ENCODE measurements around the gene ZNF778.

ZNF778 gene
- 11.4 to 42.0 (median 25.5) reads per million in 9 experiments for total RNA-seq

GRCh38 chr16:89217388-89218191 lies at the start of gene ZNF778:
ZNF778 (plus strand) TSS chr16:89217703; CDS start chr16:89221128, 3,425 bp downstream.
- Mint-ChIP-seq H3K4me1 (ENCODE audit: low read depth in 2 of 2) (peaks cover 17 to 25% of the 10 kb centered on the region in 2 donors), H3K36me3 (ENCODE audit: insufficient read depth) (peaks cover 22% of the 10 kb centered on the region), H3K27me3 (no peaks in the 10 kb centered on the region), H3K9me3 (no peaks in the 10 kb centered on the region), H3K4me3 (peak within 1 kb of the TSS; percentile 92 to 93), H3K27ac (peak within 1 kb of the TSS; percentile 95 to 97)
- DNase-seq, result peak; percentile 72 to 75 (median 72)
- ATAC-seq (replicated peaks), result peak; percentile 82

DNA sequence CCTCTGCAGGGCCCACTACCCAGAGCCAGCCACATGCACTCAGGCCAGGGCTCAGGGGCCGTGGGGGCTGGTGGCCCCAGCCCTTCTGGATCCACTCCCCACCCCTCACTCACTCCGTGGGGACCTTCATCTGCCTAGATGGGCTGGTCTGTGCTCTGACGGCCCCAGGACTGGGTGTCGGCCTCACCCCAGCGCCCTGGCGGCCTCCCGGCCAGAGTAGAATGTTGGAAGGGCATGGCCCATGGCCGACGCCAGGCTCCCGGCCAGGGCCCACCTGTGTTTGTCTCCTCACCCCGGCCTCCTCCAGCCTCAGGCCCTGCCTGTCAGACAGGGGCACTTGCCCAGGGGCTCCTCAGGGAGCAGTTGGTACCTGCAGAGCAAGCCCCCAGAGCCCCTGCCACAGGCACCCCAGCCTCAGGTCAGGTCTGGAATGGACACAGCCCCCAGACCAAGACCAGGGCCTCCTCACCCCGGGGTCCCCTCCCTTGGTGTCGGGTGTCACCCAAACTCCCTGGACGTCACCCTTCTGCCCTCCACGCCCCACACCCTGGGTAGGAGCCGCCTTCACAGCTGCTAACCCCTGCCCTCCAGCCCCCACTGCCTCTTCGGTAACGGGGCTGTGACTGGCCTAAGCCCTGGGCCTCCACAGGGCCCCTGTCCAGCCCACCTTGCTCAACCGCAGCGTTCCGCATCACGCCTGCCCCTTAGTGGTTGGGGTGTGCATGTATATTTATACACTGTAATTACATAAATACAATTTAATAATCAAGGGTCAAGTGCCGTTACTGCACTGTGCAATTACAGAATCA lies 48.9 kb upstream of the ZNF778 start:
- Mint-ChIP-seq H3K4me3 (no peak overlapping the region), H3K27me3 (peaks cover 4 to 26% of the 10 kb centered on the region in 2 donors), H3K4me1 (ENCODE audit: low read depth in 2 of 2) (peaks cover 7 to 8% of the 10 kb centered on the region in 2 donors), H3K36me3 (ENCODE audit: insufficient read depth) (peaks cover 10% of the 10 kb centered on the region), H3K9me3 (no peaks in the 10 kb centered on the region), H3K27ac (no peak overlapping the region)
- DNase-seq, result no peak
- no peak for ATAC-seq (replicated peaks)

DNA sequence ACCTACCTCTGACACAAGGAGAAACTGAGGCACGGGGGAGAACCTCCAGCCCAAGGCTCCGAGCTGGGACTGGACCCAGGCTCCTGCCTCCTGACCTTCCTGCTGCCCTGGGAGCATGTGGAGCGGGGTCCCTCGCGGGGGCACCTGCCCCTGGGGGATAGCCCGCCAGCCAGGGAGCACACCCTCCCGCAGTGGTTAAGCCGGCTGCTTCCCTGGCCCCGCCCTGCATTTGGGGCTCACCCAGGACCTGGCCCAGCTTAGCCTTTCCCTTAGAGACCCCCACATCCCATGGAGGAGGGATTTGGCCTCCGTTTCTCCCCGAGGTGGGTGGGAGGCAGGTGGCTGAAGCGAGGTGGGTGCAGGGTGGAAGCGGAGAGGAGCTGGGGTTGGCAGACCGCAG lies 47.7 kb upstream of the ZNF778 start:
- Mint-ChIP-seq H3K9me3 (no peaks in the 10 kb centered on the region), H3K4me3 (no peak overlapping the region)

DNA sequence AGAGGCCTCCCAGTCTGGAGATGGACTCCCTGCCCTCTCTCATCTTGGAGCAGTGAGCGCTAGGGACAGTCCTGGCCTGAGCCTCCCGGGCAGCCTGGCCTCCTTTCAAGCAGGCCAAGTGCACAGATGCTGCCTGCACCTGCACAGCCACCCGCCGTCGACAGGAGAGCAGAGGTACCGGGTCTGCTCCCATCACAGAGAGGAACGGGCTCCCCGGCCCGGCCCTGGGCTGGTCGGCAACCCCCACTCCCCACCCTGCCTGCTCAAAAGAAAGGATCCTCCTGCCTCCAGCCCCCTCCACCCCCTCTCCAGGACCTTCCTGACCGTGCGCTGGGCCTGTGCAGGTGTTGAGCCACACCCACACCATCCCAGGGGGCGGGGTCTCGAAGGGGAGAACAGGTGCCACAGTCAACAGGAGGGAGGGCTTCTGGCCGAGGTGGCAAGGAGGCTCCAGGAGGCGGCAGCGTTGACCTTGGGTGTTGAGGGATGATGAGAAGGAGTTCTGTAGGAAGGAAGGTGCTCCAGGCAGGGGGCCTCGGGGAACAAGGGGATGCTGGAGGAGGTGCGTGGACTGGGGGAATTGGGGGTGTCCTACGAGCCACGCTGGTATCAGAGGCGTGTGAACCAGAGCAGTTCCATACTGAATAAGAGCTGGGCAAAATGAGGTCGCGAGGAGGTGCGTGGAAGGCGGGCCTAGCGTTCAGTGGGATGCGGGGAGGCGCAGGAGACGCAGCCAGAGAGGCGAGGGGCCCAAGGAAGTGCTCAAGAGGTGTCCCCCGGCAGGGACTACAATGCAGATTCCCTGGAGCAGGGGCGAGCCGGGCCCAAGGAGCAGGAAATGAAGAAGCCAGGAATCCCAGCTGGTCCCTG lies 46.9 kb upstream of the ZNF778 start:
- no peaks in the 10 kb centered on the region for H3K9me3 Mint-ChIP-seq
- peaks cover 10% of the 10 kb centered on the region for H3K36me3 Mint-ChIP-seq (ENCODE audit: insufficient read depth)
- H3K4me1 Mint-ChIP-seq (ENCODE audit: low read depth in 2 of 2), result peaks cover 7 to 8% of the 10 kb centered on the region in 2 donors
- peak overlapping the region; percentile 73 to 86 for H3K4me3 Mint-ChIP-seq
- DNase-seq (peak in 1 of 3 experiments; percentile 21), ATAC-seq (replicated peaks) (no peak)
- no peak overlapping the region for H3K27ac Mint-ChIP-seq
- peaks cover 4 to 26% of the 10 kb centered on the region in 2 donors for H3K27me3 Mint-ChIP-seq

More for the DNA sequence above, 47.7 kb upstream of the ZNF778 start:
- no peak overlapping the region for H3K27ac Mint-ChIP-seq
- H3K36me3 Mint-ChIP-seq (ENCODE audit: insufficient read depth), result peaks cover 10% of the 10 kb centered on the region
- ATAC-seq (replicated peaks), result no peak
- peaks cover 4 to 26% of the 10 kb centered on the region in 2 donors for H3K27me3 Mint-ChIP-seq
- H3K4me1 Mint-ChIP-seq (ENCODE audit: low read depth in 2 of 2), result peaks cover 7 to 8% of the 10 kb centered on the region in 2 donors
- no peak for DNase-seq

GRCh38 chr16:89171216-89172170 lies 46.0 kb upstream of the ZNF778 start, which contains the start of gene CDH15:
CDH15 (plus strand) TSS chr16:89171748; CDS start chr16:89171832, 84 bp downstream.
- H3K36me3 Mint-ChIP-seq (ENCODE audit: insufficient read depth), result peaks cover 6% of the 10 kb centered on the region
- H3K27me3 Mint-ChIP-seq, result peaks cover 4 to 19% of the 10 kb centered on the region in 2 donors
- ATAC-seq (replicated peaks), result peak; percentile 93
- H3K4me3 Mint-ChIP-seq, result peak within 1 kb of the TSS; percentile 73 to 86
- H3K4me1 Mint-ChIP-seq (ENCODE audit: low read depth in 2 of 2), result peaks cover 7 to 8% of the 10 kb centered on the region in 2 donors
- no peaks in the 10 kb centered on the region for H3K9me3 Mint-ChIP-seq
- no peak within 1 kb of the TSS for H3K27ac Mint-ChIP-seq
- DNase-seq, result peak; percentile 75 to 86 (median 85)

GRCh38 chr16:89172171-89172527 lies 45.4 kb upstream of the ZNF778 start:
- no peak for DNase-seq
- Mint-ChIP-seq H3K4me1 (ENCODE audit: low read depth in 2 of 2) (peaks cover 7 to 8% of the 10 kb centered on the region in 2 donors), H3K9me3 (no peaks in the 10 kb centered on the region), H3K4me3 (no peak overlapping the region), H3K36me3 (ENCODE audit: insufficient read depth) (peaks cover 6% of the 10 kb centered on the region), H3K27ac (no peak overlapping the region), H3K27me3 (peaks cover 4 to 14% of the 10 kb centered on the region in 2 donors)
- ATAC-seq (replicated peaks), result no peak

GRCh38 chr16:89172528-89173173 lies 44.9 kb upstream of the ZNF778 start:
- DNase-seq (no peak), ATAC-seq (replicated peaks) (no peak)
- Mint-ChIP-seq H3K36me3 (ENCODE audit: insufficient read depth) (peaks cover 6% of the 10 kb centered on the region), H3K9me3 (no peaks in the 10 kb centered on the region), H3K27ac (no peak overlapping the region), H3K4me1 (ENCODE audit: low read depth in 2 of 2) (peaks cover 7 to 8% of the 10 kb centered on the region in 2 donors), H3K4me3 (no peak overlapping the region), H3K27me3 (peaks cover 4 to 14% of the 10 kb centered on the region in 2 donors)

GRCh38 chr16:89173174-89173921 lies 44.2 kb upstream of the ZNF778 start:
- no peak overlapping the region for H3K27ac Mint-ChIP-seq

GRCh38 chr16:89174055-89174827 lies 43.3 kb upstream of the ZNF778 start:
- no peak overlapping the region for H3K27ac Mint-ChIP-seq
- DNase-seq (no peak), ATAC-seq (replicated peaks) (no peak)
- H3K9me3 Mint-ChIP-seq, result no peaks in the 10 kb centered on the region
- peaks cover 7 to 8% of the 10 kb centered on the region in 2 donors for H3K4me1 Mint-ChIP-seq (ENCODE audit: low read depth in 2 of 2)
- H3K36me3 Mint-ChIP-seq (ENCODE audit: insufficient read depth), result peaks cover 3% of the 10 kb centered on the region
- H3K27me3 Mint-ChIP-seq, result peaks cover 0 to under 1% of the 10 kb centered on the region in 2 donors
- H3K4me3 Mint-ChIP-seq, result no peak overlapping the region

More at GRCh38 chr16:89173174-89173921, 44.2 kb upstream of the ZNF778 start:
- Mint-ChIP-seq H3K27me3 (peaks cover 0 to 9% of the 10 kb centered on the region in 2 donors), H3K9me3 (no peaks in the 10 kb centered on the region), H3K4me1 (ENCODE audit: low read depth in 2 of 2) (peaks cover 7 to 8% of the 10 kb centered on the region in 2 donors), H3K4me3 (no peak overlapping the region), H3K36me3 (ENCODE audit: insufficient read depth) (peaks cover 6% of the 10 kb centered on the region)
- DNase-seq (no peak), ATAC-seq (replicated peaks) (no peak)

GRCh38 chr16:89174877-89175276 lies 42.6 kb upstream of the ZNF778 start:
- Mint-ChIP-seq H3K27me3 (no peaks in the 10 kb centered on the region), H3K4me3 (no peak overlapping the region), H3K4me1 (ENCODE audit: low read depth in 2 of 2) (peaks cover 7 to 8% of the 10 kb centered on the region in 2 donors), H3K9me3 (no peaks in the 10 kb centered on the region), H3K27ac (no peak overlapping the region), H3K36me3 (ENCODE audit: insufficient read depth) (peaks cover 3% of the 10 kb centered on the region)
- ATAC-seq (replicated peaks), result no peak
- no peak for DNase-seq
